T-helper 2 cell treated with Interferon-gamma antibody and Interleukin-4, amounts not matched to agents 100 ng/mL and 5 ng/mL, for 36 hours (primary cell): ENCODE results near the gene SDHAF1. TPM values are rescaled to one million over a fixed set of nuclear protein-coding genes. Genes with fewer than 3 reads are reported as not detected.

Experiments
- intact Hi-C: fragments of 100-400 bp; cut with micrococcal nuclease; formaldehyde crosslinking; loops from one replicate; pipeline ENCODE4 v1.15.1; 2023
- total RNA-seq: library from RNA; stranded (reverse); gene quantifications from 2 replicates; pipeline ENCODE4 v1.2.3, GENCODE V29; 2022

Gene SDHAF1
- total RNA-seq, 1 donor from 2014 or later: 16.1 TPM

DNA sequence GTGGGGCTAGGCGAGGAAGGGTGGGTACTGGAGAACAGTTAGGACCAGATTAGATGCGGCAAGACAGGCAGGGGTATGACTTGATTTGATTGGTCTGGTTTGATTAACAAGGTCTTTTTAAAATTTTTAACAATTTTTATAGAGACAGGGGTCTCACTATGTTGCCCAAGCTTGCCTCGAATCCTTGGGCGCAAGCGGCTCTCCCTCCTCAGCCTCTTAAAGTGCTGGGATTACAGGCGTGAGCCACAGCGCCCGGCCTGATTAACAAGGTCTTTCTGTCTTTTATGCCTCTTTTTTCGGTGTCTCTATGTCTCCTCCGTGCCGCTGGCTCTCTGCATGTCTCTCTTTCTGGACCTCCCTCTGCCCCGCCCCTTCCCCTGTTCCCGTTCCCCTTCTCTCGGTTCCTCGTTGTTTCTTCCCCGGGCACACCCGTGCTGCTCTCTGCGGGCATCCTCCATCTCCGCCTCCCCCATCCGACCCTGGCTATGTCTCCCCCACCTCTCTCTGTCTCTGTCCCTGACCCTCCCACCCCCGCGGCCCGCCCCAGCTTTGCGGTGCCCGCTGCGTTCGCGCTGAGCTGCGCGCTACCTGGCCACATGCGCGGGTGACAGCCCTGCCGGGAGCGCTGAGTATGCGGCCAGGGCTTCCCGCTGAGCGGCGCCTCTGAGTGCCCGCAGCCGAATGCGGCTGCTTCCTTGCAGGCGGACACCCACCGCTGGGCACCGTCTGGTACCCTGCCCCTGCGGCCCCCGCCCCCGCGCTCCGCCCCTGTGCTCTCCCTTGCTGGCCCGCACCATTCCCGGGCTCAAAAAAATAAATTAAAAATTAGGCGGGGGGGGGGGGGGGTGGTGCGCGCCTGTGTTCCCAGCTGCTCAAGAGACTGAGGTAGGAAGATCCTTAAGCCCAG, 8.1 kb upstream of the SDHAF1 start:
- intact Hi-C loops: no loop called here

DNA sequence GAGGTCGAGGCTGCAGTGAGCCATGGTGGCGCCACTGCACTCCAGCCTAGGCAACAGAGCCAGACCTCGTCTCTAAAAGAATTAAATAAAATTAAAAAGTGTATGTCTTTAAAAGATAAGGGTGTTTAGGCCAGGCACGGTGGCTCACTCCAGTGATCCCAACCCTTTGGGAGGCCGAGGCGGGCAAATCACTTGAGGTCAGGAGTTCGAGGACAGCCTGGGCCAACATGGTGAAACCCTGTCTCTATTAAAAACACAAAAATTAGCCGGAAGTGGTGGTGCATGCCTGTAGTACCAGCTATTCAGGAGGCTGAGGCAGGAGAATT, 7.5 kb upstream of the SDHAF1 start:
- intact Hi-C loops: no loop called here

- intact Hi-C loops: no loop called here
These were observed 6.2 kb upstream of the SDHAF1 start for GRCh38 chr19:35988824-35989223.

- intact Hi-C loops: no loop called here
These were observed 4.8 kb upstream of the SDHAF1 start for GRCh38 chr19:35990156-35990555.

DNA sequence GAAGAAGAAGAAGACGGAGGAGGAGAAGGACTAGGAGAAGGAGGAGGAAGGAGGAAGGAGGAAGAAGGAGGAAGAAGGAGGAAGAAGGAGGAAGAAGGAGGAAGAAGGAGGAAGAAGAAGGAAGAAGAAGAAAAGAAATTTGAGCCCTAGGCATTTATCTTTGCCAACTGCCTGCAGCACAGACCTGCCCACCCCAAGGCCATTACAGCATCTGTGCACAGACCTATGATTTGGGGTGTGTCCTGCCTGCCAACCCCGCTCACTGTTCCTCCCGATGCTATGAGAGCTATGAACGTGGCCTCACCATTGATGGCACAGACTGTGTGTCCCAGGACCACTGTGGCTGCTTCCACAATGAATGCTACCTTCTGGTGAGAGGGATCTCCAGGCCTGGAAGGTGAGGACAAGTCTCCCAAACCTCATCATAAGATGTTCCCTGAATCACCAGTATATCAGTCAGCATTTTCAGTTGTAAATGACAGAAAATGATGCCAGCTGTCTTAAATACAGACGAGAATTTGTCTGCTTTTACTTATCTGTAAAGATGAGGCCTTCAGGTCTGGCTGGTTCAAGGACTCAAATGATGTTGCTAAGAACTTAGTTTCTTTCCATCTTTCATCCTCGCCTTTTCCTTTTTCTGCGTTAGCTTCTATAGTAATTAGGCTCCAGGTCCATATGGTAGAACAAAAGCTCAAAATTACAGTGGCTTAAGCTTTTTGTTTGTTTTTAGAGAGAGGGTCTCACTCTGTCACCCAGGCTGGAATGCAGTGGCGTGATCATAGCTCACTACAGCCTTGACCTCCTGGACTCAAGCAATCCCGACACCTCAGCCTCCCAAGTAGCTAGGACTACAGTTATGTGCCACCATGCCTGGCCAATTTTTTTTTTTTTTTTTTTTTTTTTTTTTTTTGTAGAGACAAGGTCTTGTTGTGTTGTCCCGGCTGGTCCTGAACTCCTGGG, 3.9 kb upstream of the SDHAF1 start:
- intact Hi-C loops: no loop called here

- intact Hi-C loops: no loop called here
These were observed 3.1 kb upstream of the SDHAF1 start for GRCh38 chr19:35991731-35992450.

- intact Hi-C loops: no loop called here
These were observed 1.9 kb upstream of the SDHAF1 start for GRCh38 chr19:35992907-35993765.

- intact Hi-C loops: no loop called here
These were observed 927 bp upstream of the SDHAF1 start for GRCh38 chr19:35993923-35994598.

- intact Hi-C loops: loop anchor here (5.0 kb wide), 1 partner anchor 121 kb away; the partner anchor contains the start of gene TBCB
These were observed 1.8 kb downstream of the SDHAF1 start for GRCh38 chr19:35996777-35997176.

DNA sequence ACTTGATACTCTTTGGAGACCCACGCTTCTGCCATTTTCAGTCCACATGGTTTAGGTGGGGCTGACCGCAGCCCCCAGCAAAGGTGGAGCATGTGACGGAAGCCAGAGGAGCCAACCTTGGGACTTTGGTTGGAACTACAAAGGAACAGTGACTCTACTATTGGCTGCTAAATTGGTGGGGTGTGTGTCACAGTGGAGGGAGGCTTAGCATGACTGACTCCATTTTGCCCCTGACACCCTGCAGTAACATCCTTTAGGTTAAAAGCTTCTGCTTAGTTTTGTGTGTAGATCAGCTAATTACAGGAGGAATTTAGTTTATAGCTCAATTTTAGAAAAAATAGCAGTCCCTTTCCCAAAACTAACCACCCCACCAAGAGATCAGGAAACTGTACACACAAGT, 6.6 kb downstream of the SDHAF1 start:
- intact Hi-C loops: no loop called here

DNA sequence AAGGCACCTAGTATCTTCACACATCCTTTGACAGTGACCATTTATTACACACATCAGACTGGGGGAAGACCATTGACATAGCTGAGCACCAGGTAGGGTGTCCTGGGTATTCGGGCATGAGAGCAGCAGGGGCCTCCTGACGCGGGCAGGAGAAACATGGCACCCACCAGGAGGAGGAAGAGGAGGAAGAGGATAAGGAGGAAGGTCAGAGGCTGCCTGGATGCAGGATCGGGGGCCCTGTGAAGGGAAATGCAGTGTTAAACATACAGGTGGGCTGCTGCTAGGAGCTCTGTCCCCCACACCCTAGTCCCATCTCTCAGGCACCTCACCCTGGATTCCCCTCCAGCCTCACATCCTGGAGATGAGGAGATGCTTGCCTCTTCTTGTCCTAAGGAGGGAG, 8.3 kb downstream of the SDHAF1 start:
- intact Hi-C loops: no loop called here

GRCh38 chr19:36006955-36007354, 12.0 kb downstream of the SDHAF1 start:
- intact Hi-C loops: no loop called here

DNA sequence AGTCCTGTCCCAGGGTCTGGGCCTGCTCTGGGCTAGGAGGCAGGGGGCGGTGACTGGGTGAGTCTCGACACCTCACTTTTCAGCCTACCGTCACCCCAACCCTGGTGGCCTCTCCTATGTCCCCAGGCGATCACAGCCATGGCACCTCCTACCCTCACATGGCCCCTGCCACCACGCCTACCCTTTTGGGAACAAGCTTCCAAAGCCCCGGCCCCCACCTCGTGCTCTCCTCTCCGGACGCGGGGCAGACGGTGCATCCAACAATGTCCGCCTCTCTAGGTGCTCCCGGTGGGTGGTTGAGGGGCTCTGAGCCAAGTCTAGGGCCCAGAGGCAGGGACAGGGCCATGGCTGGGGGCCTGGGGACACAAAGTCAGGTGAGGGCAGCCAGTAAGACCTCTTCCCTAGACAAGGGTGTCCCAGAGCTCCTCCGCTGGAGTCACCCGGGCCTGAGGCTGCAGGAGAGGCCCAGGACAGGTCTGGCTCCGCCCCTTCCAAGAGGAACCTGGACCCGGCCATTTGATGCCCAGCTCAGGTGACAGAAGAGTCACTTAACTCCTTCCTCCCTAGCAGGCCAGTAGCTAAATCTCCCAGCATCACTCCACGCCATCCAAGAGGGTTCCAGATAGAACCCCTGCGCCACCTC, 13.5 kb downstream of the SDHAF1 start, which contains the start of gene SYNE4:
Gene SYNE4 (minus strand): TSS at position 478 of the 643 bp plus-strand sequence. CDS start 132 bp downstream, at position 346.
- intact Hi-C loops: no loop called here

DNA sequence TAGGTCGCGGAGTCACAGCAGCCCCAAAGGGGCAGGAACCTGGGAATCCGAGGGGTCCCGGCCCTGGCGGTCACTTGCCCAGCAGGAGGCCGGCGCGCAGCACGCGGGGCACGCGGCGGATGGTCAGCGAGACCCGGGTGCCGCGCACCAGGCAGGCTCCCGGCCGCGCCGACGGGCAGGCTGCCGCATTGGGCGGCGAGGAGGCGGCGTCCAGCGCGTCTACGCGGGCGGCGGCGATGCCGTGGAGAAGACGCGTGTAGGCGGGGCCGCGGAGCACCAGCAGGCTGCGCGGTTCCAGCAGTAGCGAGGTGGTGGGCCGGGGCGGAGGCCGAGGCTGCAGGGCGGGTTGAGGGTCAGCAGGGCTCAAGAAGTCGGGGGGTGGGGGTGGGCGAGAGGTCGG, 14.2 kb downstream of the SDHAF1 start:
- intact Hi-C loops: no loop called here

DNA sequence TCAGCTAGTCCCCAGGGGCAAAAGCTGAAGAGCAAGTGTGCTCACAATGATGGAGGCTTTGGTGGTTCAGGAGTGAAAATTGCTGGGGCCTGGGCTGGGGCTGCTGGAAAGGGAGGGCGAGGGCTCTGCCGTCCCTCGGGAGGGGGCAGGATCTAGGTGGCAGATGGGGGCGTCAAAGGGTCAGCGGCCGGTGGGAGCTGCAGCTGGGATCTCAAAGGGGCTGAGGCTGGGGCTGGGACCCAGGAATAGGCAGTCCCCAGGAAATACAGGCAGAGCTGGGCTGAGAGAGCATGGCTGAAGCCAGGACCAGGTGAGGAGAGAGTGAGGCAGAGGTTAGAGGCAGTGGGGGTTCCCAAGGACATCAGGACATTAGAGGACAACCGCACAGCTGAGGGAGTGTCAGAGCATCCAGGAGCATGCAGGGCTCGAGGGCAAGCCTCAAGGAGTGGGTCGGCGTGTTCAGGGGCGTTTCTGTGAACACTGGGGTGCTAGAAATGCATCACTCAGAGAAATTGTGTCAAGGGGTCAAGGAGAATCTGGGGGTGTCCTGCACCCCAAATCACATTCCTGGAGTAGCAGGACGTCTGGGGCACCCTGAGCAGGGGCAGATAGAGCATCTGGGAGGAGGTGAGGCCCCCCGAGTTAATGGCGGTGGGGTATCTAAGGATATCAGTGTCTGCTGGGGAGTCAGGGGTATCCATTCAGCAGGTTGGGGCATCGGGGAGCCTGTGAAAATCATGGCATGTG, 14.8 kb downstream of the SDHAF1 start:
- intact Hi-C loops: loop anchor here (5.0 kb wide), 1 partner anchor 363 kb away; the partner anchor contains the start of gene COX6B1

- intact Hi-C loops: loop anchor here (5.0 kb wide), 1 partner anchor 363 kb away; the partner anchor contains the start of gene COX6B1
These were observed 15.4 kb downstream of the SDHAF1 start for GRCh38 chr19:36010402-36010801.

DNA sequence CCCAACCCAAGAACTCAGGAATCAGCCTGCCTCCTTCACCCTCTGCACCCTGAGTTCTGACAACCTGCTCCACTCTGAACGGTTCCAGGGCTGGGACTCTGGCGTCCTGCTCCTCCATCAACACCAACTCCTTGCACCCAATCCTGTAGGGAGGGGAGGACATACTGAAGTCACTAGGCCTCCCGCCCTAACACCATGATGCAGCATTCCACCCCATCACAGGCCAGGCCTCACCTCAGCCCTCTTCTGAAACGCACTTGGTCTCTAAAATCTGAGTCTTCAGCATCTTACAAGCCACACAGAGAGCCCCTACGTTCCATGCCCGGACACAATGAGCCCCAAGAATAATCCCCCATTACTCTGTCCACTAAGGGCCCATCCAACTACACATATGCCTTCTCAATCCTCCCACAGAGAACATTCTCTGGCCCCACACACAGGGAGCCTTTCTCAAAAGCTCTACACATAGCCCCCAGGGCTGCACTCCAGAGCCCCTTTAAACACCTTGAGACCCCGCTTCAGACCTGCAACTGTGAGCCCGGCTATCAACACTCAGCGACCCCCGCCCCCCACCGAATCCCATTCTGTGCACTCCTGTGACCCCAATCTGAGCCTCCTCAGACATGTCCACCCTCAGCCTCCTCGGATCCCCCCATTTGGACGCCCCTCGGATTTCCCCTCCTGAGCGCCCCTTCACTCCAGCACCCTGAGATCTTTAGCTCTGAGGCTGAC, 18.5 kb downstream of the SDHAF1 start:
- intact Hi-C loops: loop anchor here (1.0 to 5.0 kb wide), 6 partner anchors 18 to 366 kb away; partner anchors contain the start of genes CAPNS1, COX6B1, LIN37 and SDHAF1
